Heart right ventricle (tissue), 16 donors: ENCODE data around the gene PLB1. TPM values are rescaled to one million over a fixed set of nuclear protein-coding genes. Genes with fewer than 3 reads are reported as not detected.

ENCODE experiments used
- ATAC-seq, 8 donors: fragments of 200-7000 bp; cut with Tn5 transposase; one replicate each; pipeline ENCODE4 v1.9.1; 2020; ENCODE audit warnings: mild to moderate bottlenecking in 8 of 8, moderate library complexity in 8 of 8, moderate number of reproducible peaks in 1 of 8
- DNase-seq, 2 donors: peaks; one replicate each; pipeline ENCODE4 v3.0.0-alpha.2; 2020
- H3K27ac ChIP-seq, 10 donors: fragments of 200-600 bp; sonication (generic) in 2 of 10; one replicate each; pipeline versions ENCODE4 v1.5.0 to v1.8.0; 2020 to 2022; ENCODE audit warnings: mild to moderate bottlenecking in 3 of 10
- H3K27me3 ChIP-seq, 7 donors: fragments of 200-600 bp; one replicate each; pipeline ENCODE4 v1.8.0; 2021 to 2022; ENCODE audit warnings: mild to moderate bottlenecking in 2 of 7
- H3K36me3 ChIP-seq, 9 donors: fragments of 200-600 bp; sonication (generic) in 1 of 9; one replicate each; pipeline versions ENCODE4 v1.5.0 to v1.8.0; 2020 to 2022; ENCODE audit warnings: mild to moderate bottlenecking in 2 of 9
- H3K4me1 ChIP-seq, 9 donors: fragments of 200-600 bp; sonication (generic) in 1 of 9; one replicate each; pipeline versions ENCODE4 v1.5.0 to v1.8.0; 2020 to 2022; ENCODE audit warnings: mild to moderate bottlenecking in 4 of 9
- H3K4me3 ChIP-seq, 10 donors: fragments of 200-600 bp; sonication (generic) in 2 of 10; one replicate each; pipeline versions ENCODE4 v1.5.0 to v1.8.0; 2020 to 2022; ENCODE audit warnings: mild to moderate bottlenecking in 7 of 10, moderate library complexity in 2 of 10
- H3K9me3 ChIP-seq, 11 donors: fragments of 200-600 bp in 10 of 11; sonication (generic) in 2 of 11; one replicate each; pipeline versions ENCODE4 v1.5.0 to v1.8.0; 2013 to 2022; ENCODE audit warnings: mild to moderate bottlenecking in 2 of 11, control low read depth in 1 of 11, moderate library complexity in 1 of 11
- WGBS, 2 donors: extraction: QIAGEN DNeasy Blood & Tissue Kit; methylation state at CpG; one replicate each; pipeline ENCODE4 v1.1.7; 2013; ENCODE audit warnings: inconsistent platforms in 1 of 2; 5-methylcytosine and 5-hydroxymethylcytosine counted together
- intact Hi-C, 10 donors: fragments of 100-400 bp; cut with DNase I; formaldehyde crosslinking; loops; one replicate each; pipeline versions ENCODE4 v1.11.1 to v1.14.2; 2022
- polyA plus RNA-seq, 2 donors: library from polyadenylated mRNA; stranded (reverse); fragments of 200-250 nt; gene quantifications; one replicate each; pipeline ENCODE4 v1.2.3, GENCODE V29; 2013
- total RNA-seq, 10 donors: library from RNA; stranded (reverse); fragmentation: NEBNext Ultra II Directional in 3 of 10; extraction: Animal tissue kit (Norgen Biotek cat#: 25700) in 3 of 10; gene quantifications; one replicate each; pipeline versions ENCODE4 v1.2.1 to v1.2.4, GENCODE V29; 2021 to 2023
- TF ChIP-seq, protein P1 (sequence below), 9 donors: fragments of 200-600 bp; sonication (generic) in 2 of 9; IDR thresholded peaks; one replicate each; pipeline versions ENCODE4 v1.5.0 to v1.8.0; 2021 to 2022; ENCODE audit warnings: antibody characterized with exemption in 9 of 9, mild to moderate bottlenecking in 5 of 9, moderate library complexity in 1 of 9
- donor health status: Arrhythmogenic right ventricular cardiomyopathy.
- donor health status: ischemic (EF 13 %, LVEDD 7.1; RV severe dilation, severe dysfunction).
- donor health status: healthy with polysubstance abuse.
- donor health status: DM: no; HTN: yes; CAD: no.
- donor health status: DM: no; HTN: no; CAD: no.
- donor health status: ischemic (EF 25% LVEDD 6.9; RV normal size, moderate dysfunction).
- donor health status: ischemic (EF 25% LVEDD 5.7; RV mildly dilated, moderate dysfunction).
- donor health status: healthy.
- donor health status: DM: yes; HTN: yes; CAD: no.
- donor health status: Ischemic cardiomyopathy.
- donor health status: ischemic (EF 35%, LVEDD 5.7; RV mildly dilated, moderate dysfunction).
- donor health status: nonischemic (EF 11% LVEDD 7.7; RV severe dilation, severe dysfunction).
- donor health status: DM: yes; HTN: yes; CAD: no.
- donor health status: PGD.
- donor health status: ischemic (EF 29% LVEDD 5.4; RV normal size, mild dysfunction).
- donor health status: nonischemic (EF 23%, LVEDD 6.1; RV moderate dilation, normal function).

Gene PLB1
- total and polyA plus RNA-seq, 12 donors = 0.34 to 6.1 (median 1.4) TPM

GRCh38 chr2:28602751-28603639, 107.1 kb downstream of the PLB1 start:
- WGBS, 2 donors = 91 to 96% methylated on average over 3 of the region's 3 CpGs
- Histone ChIP-seq H3K27me3 (no peaks in the 10 kb centered on the region), H3K9me3 (no peaks in the 10 kb centered on the region), H3K4me1 (peaks cover 7 to 42% (median 19%) of the 10 kb centered on the region in 9 donors), H3K36me3 (no peaks in the 10 kb centered on the region), H3K27ac (peak overlapping the region in 6 of 10 donors; percentile 11 to 90 (median 40)), H3K4me3 (peak overlapping the region in 1 of 10 donors; percentile 45)
- intact Hi-C loops = no loop called here
- TF ChIP-seq, protein P1, sequence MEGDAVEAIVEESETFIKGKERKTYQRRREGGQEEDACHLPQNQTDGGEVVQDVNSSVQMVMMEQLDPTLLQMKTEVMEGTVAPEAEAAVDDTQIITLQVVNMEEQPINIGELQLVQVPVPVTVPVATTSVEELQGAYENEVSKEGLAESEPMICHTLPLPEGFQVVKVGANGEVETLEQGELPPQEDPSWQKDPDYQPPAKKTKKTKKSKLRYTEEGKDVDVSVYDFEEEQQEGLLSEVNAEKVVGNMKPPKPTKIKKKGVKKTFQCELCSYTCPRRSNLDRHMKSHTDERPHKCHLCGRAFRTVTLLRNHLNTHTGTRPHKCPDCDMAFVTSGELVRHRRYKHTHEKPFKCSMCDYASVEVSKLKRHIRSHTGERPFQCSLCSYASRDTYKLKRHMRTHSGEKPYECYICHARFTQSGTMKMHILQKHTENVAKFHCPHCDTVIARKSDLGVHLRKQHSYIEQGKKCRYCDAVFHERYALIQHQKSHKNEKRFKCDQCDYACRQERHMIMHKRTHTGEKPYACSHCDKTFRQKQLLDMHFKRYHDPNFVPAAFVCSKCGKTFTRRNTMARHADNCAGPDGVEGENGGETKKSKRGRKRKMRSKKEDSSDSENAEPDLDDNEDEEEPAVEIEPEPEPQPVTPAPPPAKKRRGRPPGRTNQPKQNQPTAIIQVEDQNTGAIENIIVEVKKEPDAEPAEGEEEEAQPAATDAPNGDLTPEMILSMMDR (IDR thresholded peaks at IDR 0.05) = no peak
- DNase-seq (no peak), ATAC-seq (no peak)

DNA sequence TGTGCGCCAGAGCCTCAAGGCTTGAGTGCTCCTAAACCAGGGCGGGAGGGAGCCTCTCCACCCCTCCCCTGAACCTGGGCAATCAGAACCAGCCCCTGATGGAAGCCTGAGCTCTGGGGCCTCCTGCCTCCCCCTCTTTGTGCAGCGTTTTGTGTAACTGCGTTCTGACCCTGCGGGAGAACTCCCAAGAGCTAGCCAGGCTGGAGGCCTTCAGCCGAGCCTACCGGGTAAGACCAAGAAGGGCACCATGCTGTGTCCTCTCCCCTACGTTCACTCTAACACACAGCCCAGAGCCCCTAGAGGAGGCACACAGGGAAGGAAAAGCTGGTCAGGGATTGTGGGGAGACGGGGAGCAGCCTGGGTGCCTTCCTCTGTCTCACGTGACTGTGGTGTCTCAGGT, 108.0 kb downstream of the PLB1 start:
- Histone ChIP-seq H3K27me3 (no peaks in the 10 kb centered on the region), H3K9me3 (no peaks in the 10 kb centered on the region), H3K36me3 (no peaks in the 10 kb centered on the region), H3K27ac (peak overlapping the region in 2 of 10 donors; percentile 29 to 90), H3K4me3 (no peak overlapping the region), H3K4me1 (peaks cover 0 to 46% (median 21%) of the 10 kb centered on the region in 9 donors)
- WGBS, 2 donors = 91 to 94% methylated on average over 9 to 10 of the region's 10 CpGs
- intact Hi-C loops = no loop called here
- ATAC-seq (no peak), DNase-seq (no peak)
- TF ChIP-seq, protein P1 (IDR thresholded peaks at IDR 0.05) = no peak

- H3K9me3 ChIP-seq = no peaks in the 10 kb centered on the region
- H3K27ac ChIP-seq = peak overlapping the region in 1 of 10 donors; percentile 90
- peaks cover 0 to 46% (median 19%) of the 10 kb centered on the region in 9 donors for H3K4me1 ChIP-seq
- no peaks in the 10 kb centered on the region for H3K36me3 ChIP-seq
- no peak overlapping the region for H3K4me3 ChIP-seq
- ATAC-seq = no peak
- TF ChIP-seq, protein P1 (IDR thresholded peaks at IDR 0.05) = no peak
- DNase-seq = no peak
- intact Hi-C loops = no loop called here
- no peaks in the 10 kb centered on the region for H3K27me3 ChIP-seq
- WGBS, 2 donors = 88 to 93% methylated on average over 9 of the region's 9 CpGs
Observed at GRCh38 chr2:28604284-28604843, 108.5 kb downstream of the PLB1 start.

GRCh38 chr2:28606986-28607441, 111.2 kb downstream of the PLB1 start:
- H3K27ac ChIP-seq = peak overlapping the region in 9 of 10 donors; percentile 26 to 84 (median 58)

More at GRCh38 chr2:28606986-28607441, 111.2 kb downstream of the PLB1 start:
- no peaks in the 10 kb centered on the region for H3K36me3 ChIP-seq
- DNase-seq = no peak
- H3K9me3 ChIP-seq = no peaks in the 10 kb centered on the region
- H3K4me3 ChIP-seq = no peak overlapping the region
- 47 to 49% methylated on average over 5 of the region's 5 CpGs for WGBS, 2 donors
- H3K4me1 ChIP-seq = peaks cover 0 to 37% (median 19%) of the 10 kb centered on the region in 9 donors
- no peaks in the 10 kb centered on the region for H3K27me3 ChIP-seq
- intact Hi-C loops = no loop called here
- TF ChIP-seq, protein P1 (IDR thresholded peaks at IDR 0.05) = peak in 5 of 9 donors; percentile 14 to 42 (median 25)
- peak; percentile 42 to 80 (median 58) for ATAC-seq
